ENCODE measurements around the gene GPR153. TPM values are rescaled to one million over a fixed set of nuclear protein-coding genes. Genes with fewer than 3 reads are reported as not detected.

The GPR153 gene
- total and polyA plus RNA-seq, 2 of the 13 experiments (the other 11 are each of a cell fraction or from before 2014, with no cell fraction given), result 0.22 to 0.31 TPM

GRCh38 chr1:6199298-6200187 is 61.4 kb downstream of the GPR153 start, which contains the start of gene RPL22 (continued):
- peak; percentile 78; the same call in 1 of the 2 replicates for TF ChIP-seq LBX2 (CRISPR knock-in tag; IDR thresholded peaks at IDR 0.05; ENCODE audit: borderline replicate concordance)
- no peak for TF ChIP-seq PCBP1 (IDR thresholded peaks at IDR 0.05; ENCODE audit: borderline replicate concordance, low read depth, low read length)
- TF ChIP-seq ZNF557 (CRISPR knock-in tag; IDR thresholded peaks at IDR 0.05), result peak; percentile 85; the same call in 1 of the 2 replicates
- no peak; the same call in 1 of the 2 replicates for TF ChIP-seq GATA4 (IDR thresholded peaks at IDR 0.05; ENCODE audit: borderline replicate concordance, low read depth)
- peak; percentile 71 for TF ChIP-seq AGO1 (IDR thresholded peaks at IDR 0.05; ENCODE audit: low read depth, low read length, poor library complexity, severe bottlenecking)
- TF ChIP-seq MED13 (CRISPR knock-in tag; IDR thresholded peaks at IDR 0.05), result peak; percentile 85
- peak; percentile 57 for TF ChIP-seq PAXIP1 (CRISPR knock-in tag; conservative IDR thresholded peaks at IDR 0.05)
- TF ChIP-seq ZNF512 (CRISPR knock-in tag; IDR thresholded peaks at IDR 0.05), result no peak
- TF ChIP-seq CAMTA2 (CRISPR knock-in tag; IDR thresholded peaks at IDR 0.05; ENCODE audit: borderline replicate concordance), result no peak
- no peak for TF ChIP-seq ZNF569 (CRISPR knock-in tag; IDR thresholded peaks at IDR 0.05; ENCODE audit: borderline replicate concordance)
- peak; percentile 88; the same call in 1 of the 2 replicates for TF ChIP-seq UBTF (CRISPR knock-in tag; IDR thresholded peaks at IDR 0.05)
- peak; percentile 21 to 81; a peak in 2 of 4 replicates for TF ChIP-seq KLF16 (CRISPR knock-in tag; IDR thresholded peaks at IDR 0.05)
- peak; percentile 93 for TF ChIP-seq TARDBP (CRISPR knock-in tag; IDR thresholded peaks at IDR 0.05)
- TF ChIP-seq PRDM4 (CRISPR knock-in tag; IDR thresholded peaks at IDR 0.05; ENCODE audit: borderline replicate concordance), result peak; percentile 47; the same call in 1 of the 2 replicates
- no peak for TF ChIP-seq LCORL (IDR thresholded peaks at IDR 0.05)
- TF ChIP-seq LCORL (CRISPR knock-in tag; IDR thresholded peaks at IDR 0.05), result no peak; the same call in 1 of the 2 replicates
- TF ChIP-seq ZMYM4 (CRISPR knock-in tag; IDR thresholded peaks at IDR 0.05), result peak; percentile 70

All from HepG2 (cell line).